ENCODE results near the gene PIRT.

The PIRT gene

GRCh38 chr17:10821054-10821453, 16.8 kb downstream of the PIRT start:
- DNase-seq (ENCODE audit: low spot score) = no peak

- DNase-seq (ENCODE audit: low spot score) = no peak
These were observed 22.6 kb downstream of the PIRT start for GRCh38 chr17:10815319-10815718.

GRCh38 chr17:10814075-10814474, 23.8 kb downstream of the PIRT start:
- no peak for DNase-seq (ENCODE audit: low spot score)

GRCh38 chr17:10812674-10813073, 25.2 kb downstream of the PIRT start:
- DNase-seq (ENCODE audit: low spot score) = no peak

- no peak for DNase-seq (ENCODE audit: low spot score)
These were observed 28.3 kb downstream of the PIRT start for GRCh38 chr17:10809605-10810004.

GRCh38 chr17:10807704-10808128, 30.2 kb downstream of the PIRT start:
- DNase-seq (ENCODE audit: low spot score) = no peak

- no peak for DNase-seq (ENCODE audit: low spot score)
These were observed 31.2 kb downstream of the PIRT start for GRCh38 chr17:10806545-10807262.

GRCh38 chr17:10805911-10806310, 32.0 kb downstream of the PIRT start:
- no peak for DNase-seq (ENCODE audit: low spot score)

GRCh38 chr17:10804546-10804945, 33.3 kb downstream of the PIRT start:
- no peak for DNase-seq (ENCODE audit: low spot score)

- no peak for DNase-seq (ENCODE audit: low spot score)
These were observed 33.9 kb downstream of the PIRT start, which contains the start of gene TMEM238L for GRCh38 chr17:10803830-10804475. TSS of gene TMEM238L (minus strand) at chr17:10804099. CDS start at chr17:10803963, 136 bp downstream.

- no peak for DNase-seq (ENCODE audit: low spot score)
These were observed 34.5 kb downstream of the PIRT start for GRCh38 chr17:10803350-10803749.

GRCh38 chr17:10802496-10803284, 35.2 kb downstream of the PIRT start:
- no peak for DNase-seq (ENCODE audit: low spot score)

GRCh38 chr17:10799407-10799806, 38.5 kb downstream of the PIRT start:
- DNase-seq (ENCODE audit: low spot score) = no peak

GRCh38 chr17:10798910-10799309, 39.0 kb downstream of the PIRT start:
- DNase-seq (ENCODE audit: low spot score) = no peak

- no peak for DNase-seq (ENCODE audit: low spot score)
These were observed 39.5 kb downstream of the PIRT start for GRCh38 chr17:10798332-10798749.

- DNase-seq (ENCODE audit: low spot score) = no peak
These were observed 40.2 kb downstream of the PIRT start for GRCh38 chr17:10797476-10798328.

- no peak for DNase-seq (ENCODE audit: low spot score)
These were observed 44.1 kb downstream of the PIRT start for GRCh38 chr17:10793816-10794215.

- no peak for DNase-seq (ENCODE audit: low spot score)
These were observed 44.6 kb downstream of the PIRT start for GRCh38 chr17:10793256-10793655.

- no peak for DNase-seq (ENCODE audit: low spot score)
These were observed 45.7 kb downstream of the PIRT start for GRCh38 chr17:10792151-10792550.

- no peak for DNase-seq (ENCODE audit: low spot score)
These were observed 47.1 kb downstream of the PIRT start for GRCh38 chr17:10790491-10791401.

All from hematopoietic multipotent progenitor cell treated with erythropoietin and hydrocortisone succinate and interleukin-3 and kit ligand, for 15 days (in vitro differentiated cells).